ENCODE measurements around the gene MEN1. TPM values are rescaled to one million over a fixed set of nuclear protein-coding genes. Genes with fewer than 3 reads are reported as not detected.

Gene MEN1
- total RNA-seq, 3 donors from 2014 or later: 11.4 to 19.0 (median 14.8) TPM

GRCh38 chr11:64803158-64803845, 7.0 kb downstream of the MEN1 start, which contains the start of gene MAP4K2:
Gene MAP4K2, minus strand, starts transcription at chr11:64803214. Its CDS starts 65 bp downstream, at chr11:64803149.
- TF ChIP-seq POLR2A (IDR thresholded peaks at IDR 0.05) (no peak), CTCF (IDR thresholded peaks at IDR 0.05) (peak in 1 of 3 donors; percentile 8), POLR2AphosphoS5 (IDR thresholded peaks at IDR 0.05) (peak in 2 of 3 donors; percentile 37 to 50)
- peak within 1 kb of the TSS; percentile 85 for H3K27ac ChIP-seq
- H3K9me3 ChIP-seq: no peaks in the 10 kb centered on the region
- DNase-seq (ENCODE audit: low spot score in 2 of 2): peak; percentile 75 to 88
- H3K36me3 ChIP-seq: no peaks in the 10 kb centered on the region
- no peaks in the 10 kb centered on the region for H3K27me3 ChIP-seq
- H3K4me3 ChIP-seq: peak within 1 kb of the TSS; percentile 58 to 77 (median 67)
- intact Hi-C loops (cut with DNase I; ENCODE audit: low total_unique reads): no loop called here
- peaks cover 0 to 5% of the 10 kb centered on the region in 2 donors for H3K4me1 ChIP-seq

GRCh38 chr11:64802370-64803157, 7.8 kb downstream of the MEN1 start:
- no peak for TF ChIP-seq POLR2AphosphoS5 (IDR thresholded peaks at IDR 0.05)
- no peak for TF ChIP-seq CTCF (IDR thresholded peaks at IDR 0.05)
- no peak for TF ChIP-seq POLR2A (IDR thresholded peaks at IDR 0.05)
- Histone ChIP-seq H3K27ac (peak overlapping the region; percentile 75 to 85), H3K27me3 (no peaks in the 10 kb centered on the region), H3K4me3 (peak overlapping the region; percentile 58 to 77 (median 67)), H3K36me3 (no peaks in the 10 kb centered on the region), H3K9me3 (no peaks in the 10 kb centered on the region), H3K4me1 (peaks cover 0 to 5% of the 10 kb centered on the region in 2 donors)
- intact Hi-C loops (cut with DNase I; ENCODE audit: low total_unique reads): no loop called here
- no peak for DNase-seq (ENCODE audit: low spot score in 2 of 2)

- intact Hi-C loops (cut with DNase I; ENCODE audit: low total_unique reads): no loop called here
- Histone ChIP-seq H3K27ac (peak overlapping the region; percentile 75 to 85), H3K4me1 (peaks cover 0 to 5% of the 10 kb centered on the region in 2 donors), H3K9me3 (no peaks in the 10 kb centered on the region), H3K36me3 (no peaks in the 10 kb centered on the region), H3K4me3 (peak overlapping the region in 1 of 3 donors; percentile 77), H3K27me3 (no peaks in the 10 kb centered on the region)
- TF ChIP-seq CTCF (IDR thresholded peaks at IDR 0.05): no peak
- no peak for TF ChIP-seq POLR2AphosphoS5 (IDR thresholded peaks at IDR 0.05)
- TF ChIP-seq POLR2A (IDR thresholded peaks at IDR 0.05): no peak
- DNase-seq (ENCODE audit: low spot score in 2 of 2): no peak
These were observed 8.6 kb downstream of the MEN1 start for GRCh38 chr11:64801561-64802369.

GRCh38 chr11:64801158-64801464, 9.2 kb downstream of the MEN1 start:
- TF ChIP-seq POLR2A (IDR thresholded peaks at IDR 0.05) (no peak), POLR2AphosphoS5 (IDR thresholded peaks at IDR 0.05) (no peak), CTCF (IDR thresholded peaks at IDR 0.05) (no peak)
- Histone ChIP-seq H3K27ac (peak overlapping the region; percentile 75 to 85), H3K36me3 (no peaks in the 10 kb centered on the region), H3K4me3 (peak overlapping the region in 1 of 3 donors; percentile 77), H3K27me3 (no peaks in the 10 kb centered on the region), H3K9me3 (no peaks in the 10 kb centered on the region), H3K4me1 (peaks cover 0 to 5% of the 10 kb centered on the region in 2 donors)
- DNase-seq (ENCODE audit: low spot score in 2 of 2): no peak
- intact Hi-C loops (cut with DNase I; ENCODE audit: low total_unique reads): no loop called here
